ENCODE measurements around the gene EDEM3. TPM values are rescaled to one million over a fixed set of nuclear protein-coding genes. Genes with fewer than 3 reads are reported as not detected.

EDEM3 gene
- 58.5 and 68.5 TPM in 2 replicates for total RNA-seq

GRCh38 chr1:184754476-184755225 lies at the start of gene EDEM3:
TSS of gene EDEM3 (minus strand) at chr1:184754858. CDS start at chr1:184754646, 212 bp downstream.

Other genes with a start within 250 kb of the EDEM3 start
- gene NIBAN1, start 219.7 kb upstream of the EDEM3 start, total RNA-seq, result 4.5 and 7.0 TPM in 2 replicates

Data from epithelial cell of umbilical artery (primary cell).